ENCODE results near the gene SMARCAL1. TPM values are rescaled to one million over a fixed set of nuclear protein-coding genes. Genes with fewer than 3 reads are reported as not detected.

The SMARCAL1 gene
- total RNA-seq, 1 donor from 2014 or later = 19.0 TPM

DNA sequence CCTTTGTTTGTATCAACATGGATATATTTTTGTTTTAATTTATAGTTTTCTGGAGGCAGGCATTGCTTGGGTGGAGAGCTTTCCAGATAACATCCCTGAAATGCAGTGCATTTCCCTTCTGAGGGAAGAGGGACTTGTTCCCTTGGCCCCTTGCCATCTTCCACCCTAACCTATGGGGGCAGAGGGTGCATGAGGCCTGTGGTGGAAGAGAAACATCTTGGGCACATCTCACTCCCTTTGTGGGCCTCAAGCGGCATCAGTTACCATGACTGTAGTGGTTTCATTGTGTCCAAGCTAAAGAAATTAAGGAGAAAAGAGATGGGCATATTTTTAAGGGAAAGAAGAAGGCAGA, 81.0 kb downstream of the SMARCAL1 start:
- no peak for ATAC-seq
- intact Hi-C loops (cut with DNase I) = no loop called here
- Histone ChIP-seq H3K36me3 (no peaks in the 10 kb centered on the region), H3K9me3 (no peaks in the 10 kb centered on the region), H3K27ac (no peak overlapping the region), H3K4me1 (peaks cover 22% of the 10 kb centered on the region), H3K27me3 (ENCODE audit: low read depth) (no peaks in the 10 kb centered on the region), H3K4me3 (no peak overlapping the region)
- TF ChIP-seq, protein P1, sequence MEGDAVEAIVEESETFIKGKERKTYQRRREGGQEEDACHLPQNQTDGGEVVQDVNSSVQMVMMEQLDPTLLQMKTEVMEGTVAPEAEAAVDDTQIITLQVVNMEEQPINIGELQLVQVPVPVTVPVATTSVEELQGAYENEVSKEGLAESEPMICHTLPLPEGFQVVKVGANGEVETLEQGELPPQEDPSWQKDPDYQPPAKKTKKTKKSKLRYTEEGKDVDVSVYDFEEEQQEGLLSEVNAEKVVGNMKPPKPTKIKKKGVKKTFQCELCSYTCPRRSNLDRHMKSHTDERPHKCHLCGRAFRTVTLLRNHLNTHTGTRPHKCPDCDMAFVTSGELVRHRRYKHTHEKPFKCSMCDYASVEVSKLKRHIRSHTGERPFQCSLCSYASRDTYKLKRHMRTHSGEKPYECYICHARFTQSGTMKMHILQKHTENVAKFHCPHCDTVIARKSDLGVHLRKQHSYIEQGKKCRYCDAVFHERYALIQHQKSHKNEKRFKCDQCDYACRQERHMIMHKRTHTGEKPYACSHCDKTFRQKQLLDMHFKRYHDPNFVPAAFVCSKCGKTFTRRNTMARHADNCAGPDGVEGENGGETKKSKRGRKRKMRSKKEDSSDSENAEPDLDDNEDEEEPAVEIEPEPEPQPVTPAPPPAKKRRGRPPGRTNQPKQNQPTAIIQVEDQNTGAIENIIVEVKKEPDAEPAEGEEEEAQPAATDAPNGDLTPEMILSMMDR (IDR thresholded peaks at IDR 0.05) = no peak
- no peak for DNase-seq

DNA sequence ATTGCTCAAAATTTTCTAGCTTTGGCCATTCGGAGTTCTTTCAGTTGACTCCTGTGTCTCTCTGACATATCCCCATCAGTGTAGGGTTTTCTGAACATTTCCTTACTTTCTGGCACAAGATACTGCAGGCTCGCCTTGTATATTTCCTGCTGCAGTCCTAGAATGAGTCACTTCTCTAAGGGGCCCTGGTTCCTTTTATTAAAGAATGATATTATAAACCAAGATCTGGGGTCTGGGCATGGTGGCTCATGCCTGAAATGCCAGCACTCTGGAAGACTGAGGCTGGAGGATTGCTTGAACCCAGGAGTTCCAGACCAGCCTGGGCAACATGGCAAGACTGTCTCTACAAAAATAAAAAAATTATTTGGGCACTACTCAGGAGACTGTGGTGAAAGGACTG, 83.4 kb downstream of the SMARCAL1 start:
- Histone ChIP-seq H3K4me3 (no peak overlapping the region), H3K9me3 (no peaks in the 10 kb centered on the region), H3K27ac (no peak overlapping the region), H3K36me3 (peaks cover 13% of the 10 kb centered on the region), H3K4me1 (peaks cover 35% of the 10 kb centered on the region), H3K27me3 (ENCODE audit: low read depth) (no peaks in the 10 kb centered on the region)
- ATAC-seq = no peak
- intact Hi-C loops (cut with DNase I) = no loop called here
- no peak for DNase-seq
- TF ChIP-seq, protein P1 (IDR thresholded peaks at IDR 0.05) = no peak

DNA sequence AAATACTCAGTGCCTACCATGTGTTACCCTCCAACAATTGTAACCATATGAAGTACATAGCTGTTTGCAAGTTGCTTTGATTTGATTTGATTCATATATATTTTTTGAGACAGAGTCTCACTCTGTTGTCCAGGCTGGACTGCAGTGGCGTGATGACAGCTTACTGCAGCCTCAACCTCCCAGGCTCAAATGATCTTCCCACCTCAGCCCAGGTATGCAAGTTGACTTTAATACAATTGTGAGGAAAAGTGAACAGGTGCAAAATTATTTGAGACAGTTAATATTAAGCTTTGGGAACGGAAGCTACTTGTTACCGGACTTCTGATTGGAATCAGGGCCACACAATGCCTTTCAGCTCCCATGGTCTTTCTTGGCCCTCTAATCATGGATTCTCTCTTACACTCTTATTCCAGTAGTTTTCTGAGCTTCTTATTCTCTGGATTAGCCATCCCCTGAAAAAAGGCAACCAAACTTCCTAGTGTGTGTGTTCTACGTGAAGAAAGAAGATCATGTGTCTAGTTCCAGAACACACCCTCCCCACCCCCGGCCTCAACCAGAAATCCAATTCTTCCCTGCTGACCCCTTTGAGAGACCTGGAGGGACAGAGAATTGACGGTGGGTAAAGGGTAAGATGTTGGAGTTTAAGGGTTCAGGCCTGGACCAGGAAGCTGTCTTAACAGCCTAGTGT, 85.2 kb downstream of the SMARCAL1 start:
- intact Hi-C loops (cut with DNase I) = no loop called here
- H3K9me3 ChIP-seq = no peaks in the 10 kb centered on the region
- ATAC-seq (peak in 1 of 2 donors; percentile 2), DNase-seq (no peak)
- peaks cover 31% of the 10 kb centered on the region for H3K36me3 ChIP-seq
- no peaks in the 10 kb centered on the region for H3K27me3 ChIP-seq (ENCODE audit: low read depth)
- TF ChIP-seq, protein P1 (IDR thresholded peaks at IDR 0.05) = no peak
- H3K4me1 ChIP-seq = peaks cover 28% of the 10 kb centered on the region
- H3K4me3 ChIP-seq = peak overlapping the region; percentile 90
- peak overlapping the region; percentile 86 for H3K27ac ChIP-seq

DNA sequence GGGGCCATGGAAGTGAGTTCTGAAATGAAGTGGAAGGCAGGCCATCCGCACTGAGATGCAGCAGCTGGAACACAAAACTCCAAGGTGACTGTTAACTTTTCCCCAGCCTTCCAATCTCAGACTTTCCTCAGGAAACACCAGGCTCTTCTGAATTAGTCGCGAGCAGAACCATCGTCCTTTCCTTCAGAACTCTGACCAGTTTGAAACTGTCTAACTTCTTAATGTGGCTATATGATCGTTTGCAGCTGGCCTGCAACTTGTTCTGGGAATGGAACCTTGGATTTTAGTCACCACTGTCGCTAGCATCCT, 85.7 kb downstream of the SMARCAL1 start:
- H3K9me3 ChIP-seq = no peaks in the 10 kb centered on the region
- DNase-seq = no peak
- peak overlapping the region; percentile 90 for H3K4me3 ChIP-seq
- intact Hi-C loops (cut with DNase I) = no loop called here
- no peak for ATAC-seq
- TF ChIP-seq, protein P1 (IDR thresholded peaks at IDR 0.05) = no peak
- peak overlapping the region; percentile 86 for H3K27ac ChIP-seq
- no peaks in the 10 kb centered on the region for H3K27me3 ChIP-seq (ENCODE audit: low read depth)
- peaks cover 36% of the 10 kb centered on the region for H3K36me3 ChIP-seq
- peaks cover 27% of the 10 kb centered on the region for H3K4me1 ChIP-seq

DNA sequence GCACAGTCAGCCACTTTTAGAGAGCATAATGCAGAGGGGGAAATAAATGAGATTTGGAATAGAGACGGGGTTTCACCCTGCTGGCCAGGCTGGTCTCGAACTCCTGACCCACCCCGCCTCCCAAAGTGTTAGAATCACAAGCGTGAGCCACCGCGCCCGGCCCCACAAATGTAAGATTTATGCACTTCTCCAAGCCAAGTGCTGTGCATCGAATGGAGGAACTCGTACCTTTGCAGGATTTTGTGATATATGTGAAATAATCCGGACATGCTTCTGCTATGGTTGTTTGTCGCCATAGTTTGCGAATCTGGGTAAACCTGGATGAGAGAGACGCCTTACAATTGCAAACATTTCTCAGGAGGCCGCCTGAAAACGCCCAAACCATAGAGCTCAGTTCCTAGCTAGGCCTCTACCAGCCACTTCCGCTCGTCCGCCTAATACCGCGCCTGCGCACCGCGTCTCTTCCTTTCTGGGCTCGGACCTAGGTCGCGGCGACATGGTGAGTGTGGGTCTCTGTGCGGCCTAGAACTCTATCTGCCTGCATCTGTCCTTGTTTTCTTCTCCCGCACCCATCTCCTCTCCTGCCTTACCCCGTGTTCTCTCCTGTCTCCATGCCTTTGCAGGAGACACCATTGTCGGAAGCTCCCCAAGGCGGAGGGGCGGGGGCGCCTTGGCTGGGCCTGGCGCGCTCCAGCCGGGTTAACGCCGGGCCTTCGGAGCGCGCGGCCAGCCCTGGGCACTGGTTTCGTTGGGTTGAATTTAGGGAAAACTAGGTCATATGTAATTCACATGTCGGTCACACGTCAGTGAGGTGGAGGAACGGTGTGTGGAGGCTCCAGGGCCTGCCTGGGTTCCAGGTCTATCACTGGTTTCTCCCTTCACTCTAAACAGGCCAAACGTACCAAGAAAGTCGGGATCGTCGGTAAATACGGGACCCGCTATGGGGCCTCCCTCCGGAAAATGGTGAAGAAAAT, 86.4 kb downstream of the SMARCAL1 start, which contains the start of gene RPL37A:
Gene RPL37A, plus strand, starts transcription at position 466 of the 974 bp plus-strand sequence. Its CDS starts 31 bp downstream, at position 497.
- peak; percentile 98 to 99 for ATAC-seq
- Histone ChIP-seq H3K27me3 (ENCODE audit: low read depth) (no peaks in the 10 kb centered on the region), H3K4me1 (peaks cover 27% of the 10 kb centered on the region), H3K4me3 (peak within 1 kb of the TSS; percentile 90), H3K36me3 (peaks cover 43% of the 10 kb centered on the region), H3K9me3 (no peaks in the 10 kb centered on the region), H3K27ac (peak within 1 kb of the TSS; percentile 86)
- intact Hi-C loops (cut with DNase I) = no loop called here
- DNase-seq = peak; percentile 95
- TF ChIP-seq, protein P1 (IDR thresholded peaks at IDR 0.05) = no peak

Data from lower lobe of right lung (tissue), 2 donors.